Pulmonary artery endothelial cell (primary cell): Measurements from ENCODE around the gene APBA3. TPM values are rescaled to one million over a fixed set of nuclear protein-coding genes. Genes with fewer than 3 reads are reported as not detected.

Experiments used
- DNase-seq: peaks from one replicate; pipeline ENCODE4 v3.0.0-alpha.2; 2011; ENCODE audit warnings: low read depth, low spot score
- total RNA-seq: library from RNA; depleted of rRNA; stranded (reverse); fragments of >200 nt; gene quantifications from 2 replicates; pipeline ENCODE4 v1.2.3, GENCODE V29; 2014

APBA3 gene, protein sequence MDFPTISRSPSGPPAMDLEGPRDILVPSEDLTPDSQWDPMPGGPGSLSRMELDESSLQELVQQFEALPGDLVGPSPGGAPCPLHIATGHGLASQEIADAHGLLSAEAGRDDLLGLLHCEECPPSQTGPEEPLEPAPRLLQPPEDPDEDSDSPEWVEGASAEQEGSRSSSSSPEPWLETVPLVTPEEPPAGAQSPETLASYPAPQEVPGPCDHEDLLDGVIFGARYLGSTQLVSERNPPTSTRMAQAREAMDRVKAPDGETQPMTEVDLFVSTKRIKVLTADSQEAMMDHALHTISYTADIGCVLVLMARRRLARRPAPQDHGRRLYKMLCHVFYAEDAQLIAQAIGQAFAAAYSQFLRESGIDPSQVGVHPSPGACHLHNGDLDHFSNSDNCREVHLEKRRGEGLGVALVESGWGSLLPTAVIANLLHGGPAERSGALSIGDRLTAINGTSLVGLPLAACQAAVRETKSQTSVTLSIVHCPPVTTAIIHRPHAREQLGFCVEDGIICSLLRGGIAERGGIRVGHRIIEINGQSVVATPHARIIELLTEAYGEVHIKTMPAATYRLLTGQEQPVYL
- total RNA-seq: 17.5 and 29.0 TPM in 2 replicates

DNA sequence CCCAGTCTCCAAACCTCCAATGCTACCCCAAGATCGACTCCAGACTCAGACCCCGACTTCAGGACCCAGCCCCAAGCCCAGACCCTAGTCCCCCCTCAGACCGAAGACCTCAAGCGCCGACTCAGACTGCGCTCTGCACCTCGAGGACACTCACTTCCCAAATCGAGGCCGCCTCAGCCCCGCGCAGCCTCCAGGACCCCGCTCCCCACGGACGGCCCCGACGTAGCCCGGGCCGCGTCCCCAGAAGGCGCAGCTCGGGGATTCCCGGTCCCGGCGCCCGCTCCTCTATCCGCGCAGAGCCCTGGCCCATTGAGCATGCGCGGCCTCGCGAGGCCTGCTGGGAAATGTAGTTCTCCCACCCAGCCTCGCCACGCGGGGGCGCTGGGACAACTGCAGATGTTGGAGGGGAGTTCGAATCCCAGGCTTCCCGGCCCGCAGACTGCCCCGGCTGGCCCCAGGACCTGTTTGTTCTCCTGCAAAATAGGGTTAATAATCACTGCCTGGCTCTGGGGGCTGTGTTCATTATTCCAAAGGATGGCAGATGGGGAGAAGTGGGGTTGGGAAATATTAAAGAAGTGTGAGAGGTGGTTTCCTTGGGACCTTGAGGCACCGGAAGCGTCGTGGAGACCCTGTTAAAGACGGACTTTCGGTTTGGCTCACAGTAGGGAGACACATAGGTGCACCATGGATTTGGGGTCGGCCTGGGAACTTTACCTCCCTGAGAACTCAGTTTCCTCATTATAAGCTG lies at the start of gene APBA3:
Gene APBA3, minus strand, starts transcription at position 311 of the 748 bp plus-strand sequence. CDS start 1,428 bp downstream, outside the sequence.
- DNase-seq: peak; percentile 36

DNA sequence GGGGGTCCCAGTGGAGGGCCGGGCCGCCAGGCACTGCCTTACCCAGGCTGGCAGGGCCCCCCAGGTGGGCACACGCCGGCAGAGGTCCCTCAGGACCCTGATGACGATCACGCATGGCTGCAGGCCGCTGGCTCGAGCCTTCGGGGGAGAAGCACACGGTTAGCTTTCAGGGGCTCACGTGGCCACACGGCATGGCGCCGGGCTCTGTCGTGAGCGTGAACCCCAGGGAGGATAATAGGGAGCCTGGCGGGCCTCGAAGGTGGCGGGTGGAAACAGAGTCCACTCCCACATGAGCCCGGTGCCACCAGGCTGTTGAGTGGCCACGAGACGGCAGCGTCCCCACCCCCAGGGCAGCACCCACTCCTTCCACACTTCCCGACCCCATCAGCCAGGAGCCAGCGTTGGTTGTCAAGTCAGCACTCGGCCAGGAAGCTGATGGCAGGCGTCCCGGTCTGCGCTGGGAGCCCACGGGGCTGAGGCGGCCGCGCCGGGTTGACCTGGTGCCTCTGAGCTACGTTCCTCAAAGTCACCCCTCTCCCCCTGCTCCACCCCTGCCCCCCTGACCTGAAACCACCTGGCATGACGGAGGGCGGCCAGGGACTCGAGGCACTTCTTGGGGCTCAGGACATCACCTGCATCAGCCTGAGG lies 49.3 kb upstream of the APBA3 start:
- no peak for DNase-seq

DNA sequence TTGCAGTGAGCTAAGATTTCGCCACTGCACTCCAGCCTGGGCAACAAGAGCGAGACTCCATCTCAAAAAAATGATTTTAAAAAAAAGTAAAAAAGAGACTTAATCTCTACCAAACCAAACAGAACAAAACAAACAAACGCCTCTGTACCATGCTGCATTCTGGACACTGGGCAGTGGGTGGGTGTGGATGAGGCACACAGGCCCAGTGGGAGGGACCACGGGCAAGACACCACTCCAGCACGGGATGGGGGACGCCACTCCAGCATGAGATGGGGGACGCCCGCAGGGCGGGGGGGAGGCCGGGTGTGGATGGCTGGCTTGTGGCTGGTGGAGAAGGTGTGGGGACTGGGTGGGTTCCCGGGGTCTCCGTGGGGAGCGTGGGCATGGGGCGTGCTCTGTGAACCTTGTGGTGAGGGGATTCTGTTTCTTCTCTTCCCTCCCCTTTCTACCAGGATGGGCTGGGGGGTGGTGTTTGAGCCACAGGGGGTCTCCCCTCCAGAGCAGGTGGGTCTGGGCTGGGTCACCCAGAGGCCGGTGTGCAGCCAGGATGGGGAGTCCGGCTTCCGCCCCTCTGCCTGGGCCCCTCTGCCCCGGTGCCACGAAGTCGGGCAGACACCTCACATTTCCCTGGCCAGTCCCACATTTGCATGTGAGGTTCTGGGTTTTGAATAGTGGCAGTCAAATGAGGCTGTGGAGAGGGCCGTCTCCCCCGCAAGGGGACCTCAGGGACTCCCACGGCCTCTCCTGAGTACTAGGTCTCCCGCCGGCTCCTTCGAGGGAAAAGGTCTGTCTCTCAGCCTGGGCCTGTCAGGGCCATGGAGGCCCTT lies 48.6 kb upstream of the APBA3 start:
- DNase-seq: no peak

DNA sequence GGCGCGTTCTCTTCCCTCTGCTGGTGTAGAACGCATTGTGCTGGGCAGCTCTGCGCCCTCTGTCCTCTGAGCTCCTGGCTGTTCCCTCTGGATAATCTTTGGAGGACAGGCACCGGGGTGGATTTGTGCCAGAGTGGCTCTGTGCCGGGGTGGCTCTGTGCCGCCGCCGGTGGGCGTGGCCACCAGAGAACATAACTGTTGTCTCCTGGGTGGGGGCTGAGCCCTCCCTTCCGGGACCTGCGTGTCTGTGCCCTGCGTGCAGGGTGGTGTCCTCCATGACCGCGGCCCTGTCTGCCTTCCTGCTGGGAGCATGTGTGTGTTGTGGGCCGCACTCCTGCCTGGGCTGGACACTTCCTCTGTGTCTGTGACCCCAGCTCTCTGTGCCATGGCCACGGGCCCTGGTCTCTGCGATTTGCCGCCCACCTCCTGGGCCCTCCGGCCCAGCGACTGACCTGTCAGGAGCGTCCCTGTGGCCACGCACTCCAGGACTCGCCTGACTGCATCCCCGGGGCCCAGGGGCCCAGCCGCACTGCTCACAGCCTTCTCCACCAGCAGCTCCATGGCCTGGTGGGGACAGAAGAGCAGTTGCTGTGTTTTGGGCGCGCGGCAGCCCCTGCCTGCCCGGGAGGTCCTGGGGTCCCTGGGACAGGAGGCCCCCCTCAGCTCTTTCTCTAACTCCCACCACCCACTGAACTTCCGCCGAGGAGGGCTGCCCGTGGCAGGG lies 47.1 kb upstream of the APBA3 start:
- no peak for DNase-seq

DNA sequence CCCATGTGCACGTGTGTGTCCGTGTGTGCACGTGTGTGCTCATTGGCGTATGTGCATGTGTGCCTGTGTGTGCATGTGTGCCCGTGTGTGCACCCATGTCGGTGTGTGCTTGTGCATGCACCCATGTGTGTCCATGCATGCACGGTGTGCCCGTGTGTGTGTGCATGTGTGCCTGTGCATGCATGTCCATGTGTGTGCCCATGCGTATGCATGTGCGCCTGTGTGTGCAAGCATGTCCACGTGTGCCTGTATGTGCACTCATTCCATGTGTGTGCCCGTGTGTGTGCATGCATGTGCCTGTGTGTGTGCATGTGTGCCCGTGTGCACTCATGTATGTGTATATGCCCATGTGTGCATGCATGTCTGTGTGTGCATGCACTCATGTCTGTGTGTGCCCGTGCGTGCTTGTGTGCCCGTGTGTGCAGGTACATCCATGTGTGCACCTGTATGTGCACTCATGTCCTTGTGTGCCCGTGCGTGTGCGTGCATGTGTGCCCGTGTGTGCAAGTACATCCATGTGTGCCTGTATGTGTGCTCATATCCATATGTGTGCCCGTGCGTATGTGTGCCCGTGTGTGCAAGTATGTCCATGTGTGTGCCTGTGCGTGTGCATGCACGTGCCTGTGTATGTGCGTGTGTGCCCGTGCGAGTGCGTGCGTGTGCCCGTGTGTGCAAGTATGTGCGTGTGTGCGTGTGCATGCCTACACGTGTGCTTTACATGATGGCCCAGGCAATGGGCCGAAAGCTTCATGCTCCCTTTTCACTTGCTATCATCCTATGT lies 46.3 kb upstream of the APBA3 start:
- DNase-seq: no peak

DNA sequence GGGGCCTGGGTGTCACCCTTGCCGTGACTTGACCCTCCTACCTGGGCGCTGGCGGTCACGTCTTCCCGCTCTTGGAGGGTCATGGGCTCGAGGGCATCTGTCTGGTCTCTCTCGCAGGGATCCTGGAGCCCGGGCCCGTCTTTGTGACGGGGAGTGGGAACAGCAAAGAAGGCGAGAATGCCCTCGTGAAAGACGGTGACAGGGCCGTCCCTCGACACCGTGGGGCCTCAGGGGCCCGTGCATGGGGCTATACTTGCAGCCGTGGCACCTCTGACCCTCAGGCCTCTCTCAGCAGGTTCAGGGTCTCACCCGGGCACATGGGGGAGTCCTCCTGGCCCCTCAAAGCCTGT lies 45.6 kb upstream of the APBA3 start:
- no peak for DNase-seq

DNA sequence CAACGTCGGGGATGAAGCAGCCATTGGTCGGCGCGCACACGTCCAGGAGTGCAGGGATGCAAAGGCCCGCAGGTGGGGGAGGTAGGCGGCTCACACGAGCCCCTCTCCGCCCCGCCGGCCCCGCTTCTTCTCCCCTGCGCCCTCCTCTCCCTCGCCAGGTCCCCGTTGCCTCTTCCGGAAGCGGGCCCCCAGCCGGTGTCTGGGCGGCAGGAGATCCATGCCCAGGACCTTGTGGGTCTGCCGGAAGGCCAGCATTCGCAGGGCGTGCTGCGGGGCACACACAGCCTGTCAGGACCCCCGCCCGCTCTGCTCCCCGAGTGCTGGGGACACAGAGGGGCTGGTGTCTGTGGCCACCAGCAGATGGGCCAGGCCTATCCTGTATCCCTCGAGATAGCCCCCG lies 44.4 kb upstream of the APBA3 start:
- DNase-seq: no peak

DNA sequence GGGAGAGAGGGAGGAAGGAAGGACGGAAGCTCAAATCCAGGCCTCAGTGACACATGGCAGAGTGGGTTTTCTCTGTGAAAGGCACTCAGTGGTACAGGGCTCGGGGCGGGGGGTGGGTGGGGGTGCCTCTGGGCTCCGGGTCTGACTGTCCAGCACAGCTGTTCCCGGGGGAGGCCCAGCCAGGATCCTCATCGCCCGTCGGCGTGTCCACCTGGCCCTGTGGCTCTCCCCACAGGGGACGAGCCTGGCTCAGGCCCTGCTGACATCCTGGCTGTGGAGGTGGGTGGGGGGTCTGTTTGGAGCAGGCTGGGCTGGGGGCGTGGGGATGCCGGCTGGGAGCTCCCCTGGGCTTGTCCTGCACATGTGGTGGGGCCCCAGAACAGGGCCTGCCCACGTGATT lies 42.9 kb upstream of the APBA3 start:
- DNase-seq: no peak

DNA sequence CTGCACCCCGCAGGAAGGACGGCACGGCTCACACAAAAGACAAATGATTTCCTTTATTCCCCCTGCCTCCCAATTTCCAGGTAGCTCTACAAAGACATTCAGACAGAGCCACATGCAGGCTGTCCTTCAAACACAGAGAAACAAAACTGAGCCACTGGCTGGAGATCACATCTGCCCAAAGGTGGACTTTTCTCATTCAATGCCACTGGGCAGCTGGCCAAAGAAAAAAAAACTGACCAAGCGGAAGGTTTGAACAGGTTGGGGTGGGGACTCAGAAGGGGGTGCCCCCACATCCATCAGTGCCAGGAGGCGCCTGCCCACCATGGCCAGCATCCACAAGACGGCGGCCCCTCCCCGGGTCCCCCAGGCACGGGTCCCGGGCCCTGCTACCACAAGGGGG lies 42.5 kb upstream of the APBA3 start:
- DNase-seq: no peak

DNA sequence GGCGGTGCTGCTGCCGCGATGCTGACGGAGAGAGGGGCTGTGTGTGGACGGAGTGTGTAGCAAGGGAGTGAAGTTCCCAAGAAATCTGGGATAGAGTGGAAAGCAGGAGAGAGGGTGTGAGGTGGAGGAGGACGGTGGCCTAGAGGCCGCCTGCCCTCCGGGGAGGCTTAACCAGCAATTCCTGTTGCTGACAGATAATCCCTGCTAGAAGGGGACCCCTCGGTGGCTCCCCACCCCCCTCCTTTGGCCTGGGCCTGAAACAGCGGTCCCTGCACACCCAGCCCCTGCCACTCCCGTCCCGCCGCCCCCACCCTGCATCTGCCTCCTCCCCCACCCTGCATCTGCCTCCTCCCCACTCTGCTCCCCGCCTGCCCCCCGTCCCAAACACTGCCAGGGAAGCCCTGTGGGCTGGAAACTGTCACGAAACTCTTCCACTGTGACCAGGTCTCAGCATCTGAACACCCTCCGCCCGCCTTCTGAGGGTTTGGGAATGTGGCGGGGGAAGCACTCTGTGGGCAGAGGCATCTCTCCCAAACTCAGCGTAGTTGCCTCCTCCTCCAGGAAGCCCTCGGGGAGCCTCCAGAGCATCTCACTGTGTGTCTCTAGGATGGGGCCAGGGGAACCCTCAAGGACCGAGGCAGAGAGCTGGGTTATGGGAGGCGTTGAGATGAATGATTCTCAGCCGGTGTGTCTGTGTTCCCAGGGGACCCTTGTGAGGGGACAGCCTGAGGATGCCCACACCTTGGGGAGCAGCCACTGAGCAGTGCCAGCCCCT lies 41.8 kb upstream of the APBA3 start:
- DNase-seq: no peak

DNA sequence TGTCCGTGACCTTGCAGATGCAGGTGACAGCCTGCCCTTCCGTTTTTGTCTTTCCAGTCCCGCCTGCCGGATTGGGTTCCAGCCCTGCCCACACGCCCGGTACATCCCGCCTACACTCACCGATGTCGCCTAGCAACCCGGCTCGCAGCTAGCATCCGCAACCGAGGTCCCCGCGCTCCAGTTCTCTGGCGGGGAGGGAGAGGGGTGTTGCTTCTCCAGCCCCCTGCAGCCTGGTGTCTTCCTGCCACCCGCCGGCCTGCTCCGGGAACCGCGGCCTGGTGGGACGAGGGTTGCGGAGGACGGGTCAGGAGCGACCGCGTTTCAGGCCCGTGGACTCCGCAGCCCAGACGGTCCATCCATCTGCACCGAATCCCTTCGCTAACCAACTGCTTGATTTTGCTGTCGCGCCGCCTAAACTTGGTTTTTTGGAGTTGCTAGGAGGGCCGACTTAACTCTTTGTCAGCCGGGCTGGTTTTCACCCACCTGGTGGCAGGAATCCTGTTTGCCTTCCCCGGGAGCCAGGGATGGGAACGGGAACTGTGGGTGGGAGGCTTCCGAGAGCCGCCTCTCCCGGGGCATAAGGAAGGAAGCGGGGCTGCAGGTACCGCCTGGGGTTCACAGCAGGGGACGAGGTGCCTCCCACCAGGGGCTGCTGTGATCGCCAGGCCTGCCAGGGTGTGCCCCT lies 40.1 kb upstream of the APBA3 start:
- no peak for DNase-seq

DNA sequence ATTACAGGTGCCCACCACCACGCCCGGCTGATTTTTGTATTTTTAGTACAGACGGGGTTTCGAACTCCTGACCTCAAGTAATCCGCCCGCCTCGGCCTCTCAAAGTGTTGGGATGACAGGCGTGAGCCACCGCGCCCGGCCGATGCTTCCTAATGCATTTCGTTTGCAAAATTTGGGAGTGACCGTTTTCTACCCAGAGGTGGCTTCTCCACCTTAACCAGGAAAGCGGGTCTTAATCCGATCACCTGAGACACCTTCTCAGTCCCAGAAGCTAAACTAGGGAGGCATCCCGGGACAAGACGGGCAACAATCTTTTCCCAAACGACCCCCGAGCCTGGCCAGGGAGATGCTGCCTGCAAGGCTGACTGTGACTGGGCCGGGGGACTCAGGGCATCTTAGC lies 39.5 kb upstream of the APBA3 start:
- DNase-seq: no peak

DNA sequence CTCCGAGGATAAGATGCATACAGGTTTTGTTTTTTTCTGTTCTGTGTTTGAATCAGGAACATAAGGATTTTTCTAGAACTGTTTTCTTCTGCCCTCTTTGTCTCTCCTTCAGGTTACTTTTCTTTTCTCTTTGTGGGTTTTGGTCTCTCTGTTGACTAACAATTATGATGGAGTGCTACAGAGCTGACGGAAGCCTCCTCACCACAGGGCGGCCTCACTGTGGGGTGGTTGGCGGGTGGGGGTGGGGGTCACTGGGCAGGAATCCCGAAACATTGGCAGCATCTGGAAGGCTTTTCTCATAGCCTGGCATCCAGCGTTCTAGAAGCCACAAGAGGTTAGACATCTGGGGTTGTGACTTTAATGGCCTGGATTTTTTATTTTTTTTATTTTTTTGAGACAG lies 36.6 kb upstream of the APBA3 start:
- DNase-seq: no peak

DNA sequence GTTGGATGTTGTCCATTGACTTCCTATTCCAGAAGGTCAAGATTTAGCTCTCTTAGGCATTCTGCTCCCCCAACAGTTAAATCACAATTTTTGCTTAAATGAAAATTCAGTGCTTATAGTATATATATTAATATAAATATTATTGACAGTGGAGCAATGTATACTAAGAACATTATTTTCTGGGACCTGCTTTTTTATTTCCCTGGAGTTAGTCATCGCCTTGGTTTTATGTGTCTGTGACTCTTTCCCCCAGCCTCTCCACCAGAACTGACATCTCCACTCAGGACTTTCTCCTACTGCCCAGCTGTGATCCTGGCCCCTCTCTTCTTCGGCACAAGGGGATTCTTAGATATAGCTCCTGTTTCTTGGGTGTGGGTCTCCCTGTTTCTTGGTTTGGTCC lies 34.9 kb upstream of the APBA3 start:
- DNase-seq: no peak

DNA sequence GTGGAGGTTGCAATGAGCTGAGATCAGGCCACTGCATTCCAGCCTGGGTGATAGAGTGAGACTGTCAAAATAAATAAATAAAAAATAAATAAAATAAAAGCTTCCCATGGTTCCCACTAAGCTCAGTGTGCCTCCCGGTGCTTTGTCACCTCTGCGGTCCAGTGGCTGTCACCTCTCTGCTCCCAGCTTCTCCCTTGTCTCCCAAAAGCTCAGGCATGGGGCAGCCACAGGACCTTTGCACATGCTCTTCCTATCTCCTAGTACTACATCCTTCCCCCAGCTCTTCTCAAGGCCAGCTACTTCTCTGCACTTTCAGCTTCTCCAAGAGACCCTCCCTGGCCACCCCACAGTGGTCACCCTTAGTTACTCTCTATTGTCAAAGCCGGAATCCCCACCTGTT lies 32.3 kb upstream of the APBA3 start:
- DNase-seq: no peak

DNA sequence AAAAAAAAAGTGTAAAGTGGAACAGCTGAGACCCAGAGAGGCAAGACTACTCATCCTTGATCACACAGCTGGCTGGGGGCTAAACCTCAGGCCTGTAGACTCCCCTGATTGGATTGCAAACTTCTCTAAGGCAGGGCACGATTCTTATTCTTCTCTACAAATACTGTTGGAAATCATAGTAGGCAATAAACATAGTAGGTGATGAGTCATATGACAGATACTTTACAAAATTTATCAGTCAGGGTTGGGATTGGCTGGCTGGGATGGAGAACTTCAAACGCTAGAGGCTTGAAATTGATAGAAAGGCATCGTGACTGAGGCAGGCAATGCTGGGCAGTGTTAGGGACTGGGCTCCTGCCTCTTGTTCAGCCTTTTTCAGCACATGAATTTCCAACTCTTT lies 30.6 kb upstream of the APBA3 start:
- no peak for DNase-seq

DNA sequence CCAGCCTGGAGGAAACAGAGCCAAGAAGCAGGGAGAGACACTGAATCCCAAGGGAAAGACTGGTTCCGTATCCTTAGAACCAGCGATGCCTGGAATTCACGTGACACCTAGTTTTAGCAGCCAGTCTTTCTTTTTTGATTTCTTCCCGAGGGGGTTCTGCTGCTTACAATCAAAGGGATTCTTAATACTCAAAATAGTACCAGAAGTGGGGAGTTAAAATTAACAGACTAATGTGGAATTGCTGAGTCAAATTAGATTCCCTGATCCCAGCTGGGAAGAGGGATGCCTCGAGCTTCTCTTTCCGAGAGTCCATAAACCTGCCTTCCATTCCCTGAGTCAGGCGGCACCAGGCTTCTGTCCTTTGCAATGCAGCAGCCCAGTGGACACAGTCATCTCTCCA lies 29.4 kb upstream of the APBA3 start:
- no peak for DNase-seq

DNA sequence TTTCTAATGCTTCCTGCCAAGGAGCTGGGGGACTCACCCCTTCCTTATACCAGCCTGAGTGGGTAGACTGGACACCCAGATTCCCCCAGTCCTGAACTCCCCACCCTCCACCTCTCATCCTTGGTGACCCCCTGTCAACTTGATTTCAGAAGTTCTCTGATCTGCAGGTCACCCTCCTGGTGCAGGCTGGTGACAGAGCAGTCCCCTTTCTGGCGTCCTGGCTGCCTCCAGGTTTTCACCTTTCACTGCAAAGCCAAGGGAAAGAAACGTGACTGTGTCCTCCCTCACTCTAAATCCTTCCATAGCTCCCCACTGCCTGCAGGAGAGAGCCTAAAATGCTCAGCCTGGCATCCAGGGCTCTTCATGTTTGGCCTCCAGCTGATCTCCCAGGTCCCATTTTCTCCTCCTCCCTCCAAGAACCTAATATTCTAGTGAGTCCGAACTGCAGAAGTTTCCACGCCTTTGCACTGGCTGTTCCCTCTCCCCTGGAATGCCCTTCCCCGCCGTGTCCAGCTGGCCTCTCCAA lies 28.8 kb upstream of the APBA3 start:
- DNase-seq: no peak
